Sciatic nerve (tissue), 2 donors: ENCODE measurements around the gene SOX15. TPM values are rescaled to one million over a fixed set of nuclear protein-coding genes. Genes with fewer than 3 reads are reported as not detected.
A peak's percentile ranks its signal among the peaks of the same experiment; 100 is the strongest.

Source experiments
- ATAC-seq: fragments of 200-7000 bp; cut with Tn5 transposase; one replicate; pipeline ENCODE4 v1.9.1; 2020; ENCODE audit warnings: mild to moderate bottlenecking, moderate library complexity
- DNase-seq: peaks from one replicate; pipeline ENCODE4 v3.0.0-alpha.2; 2020; ENCODE audit warnings: low spot score
- intact Hi-C: fragments of 100-400 bp; cut with DNase I; formaldehyde crosslinking; loops from one replicate; pipeline ENCODE4 v1.14.2; 2022
- total RNA-seq: library from RNA; stranded (reverse); fragmentation: NEBNext Ultra II Directional; extraction: Animal tissue kit (Norgen Biotek cat#: 25700); gene quantifications from one replicate; pipeline ENCODE4 v1.2.1, GENCODE V29; 2021
- donor health status: DM: no; HTN: no; CAD: no.
- donor health status: DM: no; HTN: no; CAD: no.

The SOX15 gene
- total RNA-seq, 1 donor from 2014 or later = 5.1 TPM

- ATAC-seq (no peak), DNase-seq (no peak)
- intact Hi-C loops = no loop called here
These were observed 9.0 kb downstream of the SOX15 start for GRCh38 chr17:7580604-7581575.

DNA sequence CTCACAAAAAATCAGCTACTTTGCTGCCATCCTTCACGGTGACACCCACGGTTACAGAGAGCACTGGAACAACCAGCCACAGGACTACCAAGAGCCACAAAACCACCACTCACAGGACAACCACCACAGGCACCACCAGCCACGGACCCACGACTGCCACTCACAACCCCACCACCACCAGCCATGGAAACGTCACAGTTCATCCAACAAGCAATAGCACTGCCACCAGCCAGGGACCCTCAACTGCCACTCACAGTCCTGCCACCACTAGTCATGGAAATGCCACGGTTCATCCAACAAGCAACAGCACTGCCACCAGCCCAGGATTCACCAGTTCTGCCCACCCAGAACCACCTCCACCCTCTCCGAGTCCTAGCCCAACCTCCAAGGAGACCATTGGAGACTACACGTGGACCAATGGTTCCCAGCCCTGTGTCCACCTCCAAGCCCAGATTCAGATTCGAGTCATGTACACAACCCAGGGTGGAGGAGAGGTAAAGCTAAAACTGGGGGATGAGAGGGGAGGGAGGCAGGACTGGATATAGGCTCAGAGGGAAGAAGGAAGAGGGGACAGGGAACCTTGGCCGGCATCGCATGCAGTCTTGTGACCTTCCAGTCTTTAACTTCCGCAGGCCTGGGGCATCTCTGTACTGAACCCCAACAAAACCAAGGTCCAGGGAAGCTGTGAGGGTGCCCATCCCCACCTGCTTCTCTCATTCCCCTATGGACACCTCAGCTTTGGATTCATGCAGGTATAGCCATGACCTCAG is 9.9 kb downstream of the SOX15 start:
- no peak for DNase-seq
- ATAC-seq = no peak
- intact Hi-C loops = no loop called here

DNA sequence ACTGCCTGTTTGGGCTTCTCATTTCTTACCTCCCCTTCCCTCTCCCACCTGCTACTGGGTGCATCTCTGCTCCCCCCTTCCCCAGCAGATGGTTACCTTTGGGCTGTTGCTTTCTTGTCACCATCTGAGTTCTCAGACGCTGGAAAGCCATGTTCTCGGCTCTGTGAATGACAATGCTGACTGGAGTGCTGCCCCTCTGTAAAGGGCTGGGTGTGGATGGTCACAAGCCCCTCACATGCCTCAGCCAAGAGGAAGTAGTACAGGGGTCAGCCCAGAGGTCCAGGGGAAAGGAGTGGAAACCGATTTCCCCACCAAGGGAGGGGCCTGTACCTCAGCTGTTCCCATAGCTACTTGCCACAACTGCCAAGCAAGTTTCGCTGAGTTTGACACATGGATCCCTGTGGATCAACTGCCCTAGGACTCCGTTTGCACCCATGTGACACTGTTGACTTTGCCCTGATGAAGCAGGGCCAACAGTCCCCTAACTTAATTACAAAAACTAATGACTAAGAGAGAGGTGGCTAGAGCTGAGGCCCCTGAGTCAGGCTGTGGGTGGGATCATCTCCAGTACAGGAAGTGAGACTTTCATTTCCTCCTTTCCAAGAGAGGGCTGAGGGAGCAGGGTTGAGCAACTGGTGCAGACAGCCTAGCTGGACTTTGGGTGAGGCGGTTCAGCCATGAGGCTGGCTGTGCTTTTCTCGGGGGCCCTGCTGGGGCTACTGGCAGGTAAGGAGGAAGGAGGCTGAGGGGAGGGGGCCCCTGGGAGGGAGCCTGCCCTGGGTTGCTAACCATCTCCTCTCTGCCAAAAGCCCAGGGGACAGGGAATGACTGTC is 10.7 kb downstream of the SOX15 start, which contains the start of gene CD68:
TSS of gene CD68 (plus strand) at position 638 of the 833 bp plus-strand sequence. CDS start at position 678, 40 bp downstream.
- intact Hi-C loops = no loop called here
- peak; percentile 60 for ATAC-seq
- peak; percentile 78 for DNase-seq

- ATAC-seq (no peak), DNase-seq (no peak)
- intact Hi-C loops = no loop called here
These were observed 12.3 kb downstream of the SOX15 start for GRCh38 chr17:7577327-7578199.

- intact Hi-C loops = no loop called here
- no peak for DNase-seq
- no peak for ATAC-seq
These were observed 13.4 kb downstream of the SOX15 start for GRCh38 chr17:7576432-7576937.

- DNase-seq (no peak), ATAC-seq (no peak)
- intact Hi-C loops = no loop called here
These were observed 13.9 kb downstream of the SOX15 start for GRCh38 chr17:7575959-7576358.

GRCh38 chr17:7575481-7575883 is 14.4 kb downstream of the SOX15 start:
- ATAC-seq (no peak), DNase-seq (no peak)
- intact Hi-C loops = no loop called here

GRCh38 chr17:7574176-7574953 is 15.5 kb downstream of the SOX15 start:
- no peak for DNase-seq
- ATAC-seq = no peak
- intact Hi-C loops = no loop called here

DNA sequence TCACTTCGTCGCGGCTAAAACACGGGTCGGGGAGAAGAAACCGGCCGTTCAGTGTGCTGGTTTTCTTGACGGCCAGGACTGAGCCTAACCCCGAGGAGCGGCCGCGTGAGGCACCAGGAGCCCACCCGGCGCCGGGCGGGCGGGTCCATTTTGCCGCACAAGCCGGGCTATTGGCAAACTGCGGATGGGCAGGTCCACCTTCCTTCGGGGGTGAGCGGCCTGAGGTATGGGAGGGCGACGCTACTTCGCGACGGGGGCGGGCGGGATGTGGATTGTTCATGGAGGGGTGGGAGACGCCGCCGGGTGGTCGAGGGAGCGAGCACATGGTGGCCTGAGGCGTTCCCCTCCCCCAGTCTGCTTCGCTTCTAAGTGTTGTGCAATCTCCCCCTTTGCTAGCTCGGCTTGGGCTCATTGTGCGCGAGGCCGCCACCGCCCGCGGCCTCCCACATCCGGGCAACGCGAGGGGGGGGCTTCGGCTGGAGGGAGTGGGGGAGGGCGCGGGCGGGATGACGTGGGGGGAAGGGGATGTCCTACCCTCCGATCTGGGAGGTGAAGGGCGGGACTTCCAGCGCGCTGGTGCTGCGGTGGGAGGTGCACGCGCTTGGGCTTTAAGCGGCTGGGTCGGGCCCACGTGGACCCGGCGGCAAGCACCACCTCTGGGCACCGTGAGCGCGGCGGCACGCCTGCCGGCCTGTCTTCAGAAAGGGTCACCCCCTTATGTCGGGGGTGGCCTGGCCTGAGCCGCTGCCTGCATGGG is 16.4 kb downstream of the SOX15 start:
- intact Hi-C loops = no loop called here
- DNase-seq (peak; percentile 94), ATAC-seq (peak; percentile 87)

DNA sequence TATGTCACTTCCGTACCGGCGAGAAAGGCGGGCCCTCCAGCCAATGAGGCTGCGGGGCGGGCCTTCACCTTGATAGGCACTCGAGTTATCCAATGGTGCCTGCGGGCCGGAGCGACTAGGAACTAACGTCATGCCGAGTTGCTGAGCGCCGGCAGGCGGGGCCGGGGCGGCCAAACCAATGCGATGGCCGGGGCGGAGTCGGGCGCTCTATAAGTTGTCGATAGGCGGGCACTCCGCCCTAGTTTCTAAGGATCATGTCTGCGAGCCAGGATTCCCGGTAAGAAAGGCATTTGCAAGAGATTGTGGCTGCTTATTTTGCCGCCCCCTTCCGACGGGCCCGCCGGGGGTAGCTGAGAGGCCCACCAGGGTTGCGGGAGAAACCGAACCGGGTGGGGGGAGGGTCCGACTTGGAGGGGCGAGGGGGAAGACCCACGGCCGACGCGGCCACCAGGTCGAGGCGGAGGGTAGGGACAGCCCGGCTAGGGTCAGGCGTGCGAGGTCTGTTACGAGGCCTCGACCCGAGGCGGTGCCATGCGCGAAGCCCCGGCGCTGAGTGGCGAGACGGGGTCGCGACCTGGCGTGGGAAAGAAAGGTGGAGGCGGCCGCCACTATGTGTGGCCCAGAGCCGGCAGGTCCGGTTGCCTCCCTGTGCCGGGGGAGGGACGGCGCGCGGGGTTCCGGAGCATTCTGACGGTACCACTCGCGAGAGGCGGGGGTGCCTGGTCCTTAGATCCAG is 17.1 kb downstream of the SOX15 start:
- intact Hi-C loops = no loop called here
- ATAC-seq = peak; percentile 96
- peak; percentile 100 for DNase-seq

GRCh38 chr17:7572338-7572587 is 17.6 kb downstream of the SOX15 start:
- DNase-seq (no peak), ATAC-seq (no peak)
- intact Hi-C loops = no loop called here

GRCh38 chr17:7570351-7570750 is 19.5 kb downstream of the SOX15 start:
- intact Hi-C loops = no loop called here
- DNase-seq = no peak
- ATAC-seq = no peak

DNA sequence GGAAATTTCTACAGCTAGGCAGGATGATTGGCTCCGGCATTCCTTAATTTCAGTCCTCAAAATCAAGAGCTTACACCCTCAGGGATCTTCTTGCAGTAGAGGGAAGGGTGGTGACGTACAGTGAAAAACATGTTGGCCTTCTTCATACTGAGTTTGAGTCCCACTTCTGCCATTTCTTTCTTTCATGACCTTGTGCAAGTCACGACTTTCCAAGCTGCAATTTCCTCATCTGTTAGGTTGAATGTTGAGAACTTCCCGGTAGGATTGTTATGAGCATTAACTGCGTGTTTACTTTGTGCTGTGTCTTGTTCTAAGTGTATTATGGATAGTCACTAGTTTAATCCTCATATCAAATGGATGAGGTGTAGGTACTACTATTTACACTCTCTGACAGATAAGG is 20.3 kb downstream of the SOX15 start:
- ATAC-seq (no peak), DNase-seq (no peak)
- intact Hi-C loops = loop anchor here (10.0 kb wide), 1 partner anchor 215 kb away; the partner anchor contains the start of genes KCTD11 and TMEM95

DNA sequence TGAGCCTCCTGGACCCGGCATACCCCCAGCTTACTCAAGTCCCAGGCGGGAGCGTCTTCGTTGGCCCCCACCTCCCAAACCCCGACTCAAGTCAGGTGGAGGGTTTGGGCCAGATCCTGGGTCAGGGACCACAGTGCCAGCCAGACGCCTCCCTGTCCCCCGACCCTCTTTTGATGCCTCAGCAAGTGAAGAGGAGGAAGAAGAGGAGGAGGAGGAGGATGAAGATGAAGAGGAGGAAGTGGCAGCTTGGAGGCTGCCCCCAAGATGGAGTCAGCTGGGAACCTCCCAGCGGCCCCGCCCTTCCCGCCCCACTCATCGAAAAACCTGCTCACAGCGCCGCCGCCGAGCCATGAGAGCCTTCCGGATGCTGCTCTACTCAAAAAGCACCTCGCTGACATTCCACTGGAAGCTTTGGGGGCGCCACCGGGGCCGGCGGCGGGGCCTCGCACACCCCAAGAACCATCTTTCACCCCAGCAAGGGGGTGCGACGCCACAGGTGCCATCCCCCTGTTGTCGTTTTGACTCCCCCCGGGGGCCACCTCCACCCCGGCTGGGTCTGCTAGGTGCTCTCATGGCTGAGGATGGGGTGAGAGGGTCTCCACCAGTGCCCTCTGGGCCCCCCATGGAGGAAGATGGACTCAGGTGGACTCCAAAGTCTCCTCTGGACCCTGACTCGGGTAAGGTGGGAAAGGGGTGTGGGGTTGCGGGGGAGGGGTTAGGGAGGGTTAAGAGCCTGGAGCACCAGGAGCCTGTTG is 26.6 kb downstream of the SOX15 start:
- intact Hi-C loops = loop anchor here (5.0 to 10.0 kb wide), 2 partner anchors 46 to 208 kb away; partner anchors contain the start of genes KCTD11 and TMEM95
- no peak for DNase-seq
- ATAC-seq = no peak

- intact Hi-C loops = loop anchor here (5.0 to 10.0 kb wide), 2 partner anchors 45 to 207 kb away; partner anchors contain the start of genes KCTD11 and TMEM95
- no peak for ATAC-seq
- no peak for DNase-seq
These were observed 27.7 kb downstream of the SOX15 start for GRCh38 chr17:7562208-7562605.
